GM19193 (cell line): ENCODE results near the gene DCP1B.

ENCODE experiments used
- POLR2A ChIP-seq: IDR thresholded peaks from 4 replicates; pipeline ENCODE4 v1.6.1; 2011; ENCODE audit not compliant: insufficient read depth, insufficient read length; ENCODE audit errors: extremely low read depth

DCP1B gene

DNA sequence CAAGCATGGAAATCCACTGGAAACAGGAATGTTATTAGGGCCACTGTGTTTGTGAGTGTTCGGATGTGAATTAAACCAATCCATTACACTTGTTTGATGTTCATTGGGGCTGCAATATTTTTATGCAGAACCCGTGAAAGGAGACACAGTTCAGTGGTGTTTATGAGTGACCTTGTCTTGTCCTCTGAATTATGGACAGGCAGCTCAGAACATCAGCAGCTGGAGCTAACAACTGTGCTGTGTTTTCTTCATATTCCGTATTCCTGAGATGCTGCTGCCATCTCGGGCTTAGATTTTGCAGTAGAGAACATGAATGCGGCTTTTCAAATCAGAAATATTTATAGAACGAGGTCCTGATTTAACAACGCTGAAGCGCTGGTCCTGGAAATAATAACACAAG, 28.2 kb upstream of the DCP1B start:
- TF ChIP-seq POLR2A: no peak

DNA sequence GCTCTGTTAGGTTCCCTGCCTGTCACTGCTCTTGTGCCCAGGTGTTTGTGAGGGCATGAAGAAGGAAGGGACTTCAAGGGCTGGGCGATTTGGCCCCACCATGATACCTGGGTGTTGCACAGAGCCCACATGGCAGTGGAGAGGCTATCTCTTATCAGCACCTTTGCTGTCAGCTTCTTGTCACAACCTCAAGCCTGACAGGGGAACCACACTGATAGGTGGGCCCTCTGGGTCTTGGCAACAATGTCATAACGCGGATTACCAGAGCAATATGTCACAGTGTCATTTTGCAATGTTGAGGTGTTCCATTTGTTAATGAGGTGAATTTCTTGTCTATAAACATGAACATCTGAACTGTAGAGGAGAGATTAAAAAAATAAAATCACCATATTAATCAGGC, 25.6 kb upstream of the DCP1B start:
- no peak for TF ChIP-seq POLR2A

DNA sequence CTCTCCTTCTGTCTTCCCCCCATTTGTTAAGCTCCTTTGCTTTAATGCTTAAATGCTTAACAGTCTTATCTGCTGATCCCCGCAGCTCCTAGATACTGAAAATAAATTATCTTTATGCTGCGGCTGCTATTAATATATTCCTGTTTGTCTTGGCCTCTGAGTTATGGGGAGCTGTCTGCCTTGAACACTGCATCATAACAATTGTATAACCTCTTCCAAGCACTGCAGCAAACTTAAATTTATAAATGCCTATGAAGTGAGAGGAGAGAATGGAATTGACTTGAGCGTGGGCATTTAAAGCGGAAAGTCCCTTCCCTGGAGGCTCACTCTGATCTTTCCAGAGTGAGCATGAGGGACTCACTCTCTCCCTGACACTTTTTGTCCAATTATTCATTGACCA, 23.1 kb upstream of the DCP1B start:
- TF ChIP-seq POLR2A: no peak

DNA sequence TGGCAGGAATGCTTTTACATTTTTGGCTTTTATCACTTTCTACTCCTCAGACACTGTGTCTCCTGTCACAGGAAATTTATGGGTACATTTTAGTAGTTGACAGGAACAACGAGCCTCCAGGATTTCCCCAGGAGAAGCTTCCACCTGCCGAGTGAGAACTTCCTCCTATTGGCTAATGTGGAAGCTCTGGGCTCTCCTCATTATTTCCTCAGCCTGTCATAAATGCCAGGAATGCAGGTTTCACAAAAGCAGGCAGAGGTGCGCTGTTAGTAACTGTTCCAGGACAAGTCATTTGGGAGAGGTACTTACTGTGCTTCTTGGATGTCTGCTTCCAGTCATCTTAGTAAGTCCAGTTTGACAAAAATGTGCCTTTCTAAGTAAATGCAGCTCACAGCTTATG, 19.1 kb upstream of the DCP1B start:
- TF ChIP-seq POLR2A: no peak

DNA sequence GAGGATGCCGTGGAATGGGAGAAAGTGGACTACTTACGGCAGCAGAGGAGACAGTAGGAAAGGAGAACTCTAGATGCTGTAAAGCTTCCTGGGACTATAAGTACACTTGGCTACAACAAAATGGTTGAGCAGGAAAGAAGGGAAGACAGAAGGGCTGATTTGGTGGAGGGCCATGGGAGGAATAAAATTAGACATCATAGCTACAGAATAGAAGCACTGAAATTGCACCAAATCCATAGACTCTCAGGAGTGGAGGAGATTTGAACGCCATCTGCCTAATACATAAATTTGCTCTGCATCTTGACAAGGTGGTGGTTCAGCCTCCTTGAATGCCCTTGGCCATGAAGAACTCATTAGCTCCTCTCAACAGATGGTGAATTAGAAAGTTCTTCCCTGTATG, 16.3 kb upstream of the DCP1B start:
- no peak for TF ChIP-seq POLR2A

DNA sequence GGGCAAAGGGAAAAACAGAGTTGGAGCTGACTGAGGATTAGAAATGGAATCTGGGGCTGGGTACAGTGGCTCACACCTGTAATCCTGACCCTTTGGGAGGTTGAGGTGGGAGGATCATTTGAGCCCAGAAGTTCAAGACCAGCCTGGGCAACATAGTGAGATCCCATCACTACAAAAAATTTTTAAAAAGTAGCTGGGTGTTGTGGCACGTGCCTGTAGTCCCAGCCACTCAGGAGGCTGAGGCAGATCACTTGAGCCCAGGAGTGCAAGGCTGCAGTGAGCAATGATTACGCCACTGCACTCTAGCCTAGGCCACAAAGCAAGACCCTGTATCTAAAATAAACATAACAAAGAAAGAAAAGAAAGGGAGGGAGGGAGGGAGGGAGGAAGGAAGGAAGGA, 14.9 kb upstream of the DCP1B start:
- no peak for TF ChIP-seq POLR2A

DNA sequence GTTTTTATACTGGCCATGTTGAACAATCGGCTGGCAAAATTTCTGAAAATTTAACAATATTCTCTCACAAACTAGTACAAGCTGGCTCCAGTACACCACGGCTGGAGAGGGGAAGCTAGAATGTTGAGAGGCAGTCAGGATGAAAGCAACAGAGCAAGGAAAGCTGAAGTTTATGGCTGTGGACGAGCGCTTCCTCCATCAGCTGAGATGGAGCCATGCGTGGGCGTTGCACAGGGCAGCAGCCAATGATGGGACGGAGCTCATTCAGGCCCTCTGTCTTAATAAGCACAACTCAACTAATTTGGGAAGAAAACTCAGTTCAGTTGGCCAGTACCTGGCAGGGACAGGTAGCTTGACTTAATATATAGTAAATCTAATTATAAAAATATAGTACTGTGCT, 14.1 kb upstream of the DCP1B start:
- no peak for TF ChIP-seq POLR2A

DNA sequence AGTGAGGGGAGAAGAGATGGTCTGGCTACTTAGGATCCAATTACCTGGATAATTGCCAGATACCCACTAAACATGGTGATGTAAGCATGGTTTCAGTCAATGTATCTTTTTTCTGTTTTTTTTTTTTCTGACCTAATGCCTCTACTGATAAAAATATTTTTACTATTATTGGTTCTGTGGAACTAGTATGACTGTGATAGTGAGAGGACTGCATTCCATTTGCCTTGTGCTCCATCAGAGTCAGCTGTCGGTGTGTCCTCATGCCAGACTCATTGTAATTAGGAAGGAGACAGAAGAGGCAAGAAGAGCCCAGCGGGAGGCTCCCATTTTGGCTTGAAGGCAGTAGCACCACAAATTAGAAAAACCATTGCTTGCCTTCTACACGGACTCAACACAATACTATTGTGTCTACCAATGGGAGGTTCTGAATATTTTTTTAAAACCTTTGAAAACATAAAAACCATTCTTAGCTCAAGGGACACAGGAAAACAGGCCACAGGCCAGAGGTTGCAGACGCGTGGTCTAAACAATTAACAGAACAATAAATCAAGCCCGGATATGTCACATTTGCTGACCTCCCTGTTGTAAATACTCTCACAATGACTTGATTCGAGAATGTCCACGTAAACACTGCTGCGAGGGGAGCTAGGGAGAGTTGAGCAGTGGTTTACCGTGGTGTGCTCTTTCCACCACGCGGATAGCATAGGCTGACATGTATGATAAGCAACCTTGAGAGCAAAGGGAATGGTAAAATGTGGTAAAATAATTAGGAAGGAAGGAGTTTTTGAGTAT, 13.5 kb upstream of the DCP1B start:
- no peak for TF ChIP-seq POLR2A

DNA sequence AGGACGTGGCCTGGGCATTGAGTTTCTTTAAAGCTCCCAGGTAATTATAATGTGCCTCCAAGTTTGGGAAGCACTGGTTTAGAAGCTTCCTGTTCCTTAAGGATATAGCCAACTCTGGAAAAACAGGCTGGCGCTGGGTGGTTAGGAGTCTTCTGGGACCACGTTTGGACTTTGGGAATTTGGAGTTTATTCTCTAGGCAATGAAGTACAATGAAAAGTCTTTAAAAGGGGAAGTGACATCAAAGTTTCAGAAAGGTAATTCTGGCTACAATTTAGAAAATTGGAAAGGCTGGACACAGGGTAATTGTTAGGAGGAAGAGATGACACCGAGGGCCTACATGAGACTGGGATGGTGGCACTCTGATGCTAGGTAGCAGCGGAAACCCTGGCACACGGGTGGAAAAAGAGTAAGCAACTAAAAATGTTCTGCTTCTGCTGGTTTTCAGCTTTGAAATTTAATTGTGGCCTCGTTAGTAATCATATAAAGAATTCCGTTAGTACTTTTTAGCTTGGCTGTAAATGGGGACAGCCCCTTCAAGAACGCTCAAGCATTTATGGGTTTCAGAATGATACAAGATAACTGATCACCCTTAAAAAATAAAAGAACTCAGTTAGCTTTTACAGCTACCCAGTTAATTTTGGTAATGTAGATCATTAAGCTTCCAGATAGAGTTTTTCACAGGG, 12.7 kb upstream of the DCP1B start:
- TF ChIP-seq POLR2A: no peak

DNA sequence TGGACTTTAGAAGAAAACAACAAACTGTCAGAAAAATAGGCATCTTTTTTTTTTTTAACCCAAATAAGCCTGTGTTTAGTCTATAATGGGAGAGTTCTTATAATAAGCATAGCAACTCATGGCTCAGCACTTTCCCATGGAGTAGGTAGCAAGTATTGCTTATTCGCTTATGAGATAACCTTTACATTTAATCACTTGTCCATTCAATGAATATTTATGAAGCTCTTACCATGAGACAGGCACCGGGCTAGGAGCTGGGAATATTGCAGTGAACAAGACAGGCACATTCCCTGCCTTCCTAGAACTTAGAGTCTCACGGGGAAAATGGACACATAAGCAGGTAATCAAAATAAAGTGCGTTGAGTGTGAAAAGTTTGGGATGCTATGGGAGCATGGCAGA, 10.0 kb upstream of the DCP1B start:
- TF ChIP-seq POLR2A: no peak

DNA sequence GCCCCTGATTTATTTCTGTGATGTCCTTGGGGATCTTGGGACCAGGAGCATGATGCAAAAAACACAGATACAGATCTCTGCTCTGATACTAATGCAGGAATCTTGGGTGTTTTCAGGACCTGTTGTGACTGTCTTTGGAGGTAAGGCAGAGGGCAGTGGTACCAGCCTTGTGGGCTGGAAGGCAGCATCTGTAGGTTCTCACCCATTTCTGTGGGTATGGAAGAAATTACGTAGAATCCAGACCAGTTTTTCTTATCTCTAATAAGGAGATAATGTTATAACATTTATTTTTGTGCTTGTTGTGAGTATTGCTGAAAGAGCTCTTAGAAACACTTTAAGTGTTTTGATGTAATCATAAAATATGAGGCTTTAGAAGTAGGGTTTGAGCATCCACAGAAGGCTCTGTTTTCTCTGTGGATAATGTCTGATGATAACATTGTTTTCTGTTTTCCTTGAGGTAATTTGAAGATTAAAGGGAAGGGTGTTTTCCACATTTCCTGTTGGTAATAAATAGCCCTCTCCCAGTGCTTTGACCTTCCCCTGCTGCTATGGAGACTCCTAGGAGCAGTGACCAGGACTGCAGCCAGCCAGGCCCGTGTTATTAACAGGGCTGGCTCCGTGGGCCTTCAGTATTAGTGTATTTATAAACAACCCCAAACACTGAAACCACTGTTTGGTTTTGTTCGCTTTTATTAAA, 9.4 kb upstream of the DCP1B start:
- TF ChIP-seq POLR2A: no peak

DNA sequence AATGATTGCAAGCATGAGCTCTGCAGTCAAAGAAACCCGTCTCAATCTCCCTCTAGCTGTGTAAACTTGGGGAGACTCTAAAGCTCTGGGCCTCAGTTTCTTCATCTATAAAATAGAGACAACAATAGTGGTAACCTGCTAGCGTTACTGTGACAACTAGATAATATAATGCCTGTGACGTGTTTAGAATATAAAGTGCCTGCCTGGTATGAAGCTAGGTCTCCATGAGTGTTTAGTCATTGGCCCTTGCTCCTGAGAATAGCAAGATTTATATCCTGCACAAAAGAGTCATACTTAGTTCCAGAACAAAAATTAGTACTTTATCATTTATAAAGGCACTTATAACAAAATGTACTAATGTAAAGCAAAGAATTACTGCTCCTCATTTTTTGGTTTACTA, 8.8 kb upstream of the DCP1B start:
- TF ChIP-seq POLR2A: no peak

DNA sequence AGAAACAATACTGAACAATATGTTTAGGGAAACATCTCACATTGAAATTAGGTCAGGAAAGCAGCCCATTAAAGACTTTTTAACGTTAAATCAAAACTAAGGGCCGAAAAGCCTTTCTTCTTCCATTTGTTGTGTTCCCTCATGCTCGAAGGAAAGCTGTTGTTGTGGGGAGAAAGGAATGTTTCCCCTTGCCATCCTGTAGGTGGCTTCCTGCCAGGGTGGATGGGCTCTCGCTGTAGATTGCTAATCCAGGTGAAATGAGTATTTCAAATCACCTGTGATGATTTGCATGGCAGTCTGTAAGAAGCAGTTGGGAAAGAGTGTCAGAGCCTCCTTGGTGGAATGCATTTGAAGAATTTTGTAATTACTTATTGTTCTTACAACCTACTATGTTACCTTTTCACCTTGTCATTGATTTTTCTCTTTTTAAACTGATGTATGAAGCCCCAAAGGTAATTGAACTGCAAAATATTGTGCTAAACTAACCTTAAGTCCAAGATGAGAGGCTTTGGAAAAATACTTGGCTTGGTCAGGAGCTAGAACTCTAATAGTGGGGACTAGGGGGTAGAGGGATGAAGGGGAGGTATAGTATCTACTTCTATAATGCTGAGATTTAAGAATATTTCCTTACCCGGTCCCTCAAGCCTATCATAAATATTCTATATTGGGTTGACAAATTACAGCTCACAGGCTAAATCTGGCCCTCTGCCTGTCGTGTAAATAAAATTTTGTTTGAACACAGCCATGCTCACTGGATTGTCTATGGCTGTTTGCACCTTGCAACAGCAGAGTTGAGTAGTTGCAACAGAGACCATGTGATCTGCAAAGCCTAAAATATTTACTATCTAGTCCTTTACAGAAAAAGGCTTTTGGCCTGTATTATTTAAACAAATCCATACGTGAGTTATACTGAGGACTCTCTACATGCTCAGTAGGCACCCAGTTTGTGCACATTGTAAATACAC, 7.7 kb upstream of the DCP1B start:
- TF ChIP-seq POLR2A: no peak

DNA sequence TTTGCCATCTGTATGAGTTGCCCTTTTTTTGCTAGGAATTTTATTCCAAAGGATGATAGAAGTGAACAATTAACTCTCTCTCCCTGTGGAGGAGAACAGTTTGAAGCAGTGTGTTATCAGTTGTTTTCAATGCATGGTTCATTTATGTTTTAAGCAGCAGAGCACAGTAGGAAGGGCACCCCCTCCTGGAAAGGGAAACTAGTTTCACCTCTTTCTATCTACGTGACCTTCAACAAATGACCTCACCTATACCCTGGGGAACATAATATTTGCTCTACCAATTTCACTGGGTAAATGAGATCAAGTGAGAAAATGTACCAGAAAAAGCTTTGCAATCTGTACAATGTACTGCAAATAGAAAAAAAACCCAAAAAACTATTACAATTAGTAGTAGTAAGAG, 5.4 kb upstream of the DCP1B start:
- no peak for TF ChIP-seq POLR2A

DNA sequence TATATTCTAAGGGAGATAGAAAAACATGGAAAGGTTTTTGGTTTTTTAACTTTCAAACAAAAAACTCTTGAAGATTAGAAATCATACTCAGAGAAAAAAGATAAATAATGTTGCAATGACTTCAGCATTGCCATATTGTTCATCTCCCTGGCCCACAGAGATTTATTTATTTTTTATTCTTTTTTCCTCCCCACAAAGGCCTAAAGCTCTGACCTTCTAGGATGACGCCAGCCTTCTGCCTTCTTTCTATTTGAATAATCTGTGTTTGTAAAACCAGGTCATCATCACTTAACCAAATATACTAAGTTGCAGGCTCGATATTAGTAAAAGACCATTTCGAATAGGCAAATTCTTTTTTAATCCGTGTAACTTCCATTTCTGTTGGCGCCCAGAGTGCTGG, 4.4 kb upstream of the DCP1B start:
- TF ChIP-seq POLR2A: no peak

DNA sequence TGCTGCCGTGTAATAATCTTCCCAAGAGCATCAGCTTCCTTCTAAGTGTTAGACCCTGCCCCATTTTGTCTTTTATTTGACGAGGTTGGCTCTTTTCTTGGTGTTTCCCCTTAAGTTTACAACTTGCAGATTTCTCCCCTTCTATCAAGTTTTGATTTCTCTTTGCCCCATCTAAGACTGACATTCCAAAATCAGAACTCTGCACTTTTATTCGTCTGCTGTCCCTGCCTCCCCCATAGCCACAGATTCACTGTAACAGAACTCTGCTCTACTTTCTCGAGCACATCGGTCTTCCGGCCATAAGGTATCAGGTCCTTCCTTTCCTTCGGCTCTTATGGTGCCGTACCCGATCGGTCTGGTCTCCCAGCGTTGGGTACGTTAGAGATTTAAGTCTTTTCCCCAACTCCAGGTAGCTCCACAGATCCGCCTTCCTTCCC, 563 bp downstream of the DCP1B start:
- TF ChIP-seq POLR2A: no peak
